GM21619 (cell line): ENCODE measurements around the gene VPS13D.

Experiments
- ATAC-seq: cut with Tn5 transposase; IDR thresholded peaks from one replicate; pipeline ENCODE4 v1.9.1; 2021; ENCODE audit not compliant: unreplicated experiment

VPS13D gene

DNA sequence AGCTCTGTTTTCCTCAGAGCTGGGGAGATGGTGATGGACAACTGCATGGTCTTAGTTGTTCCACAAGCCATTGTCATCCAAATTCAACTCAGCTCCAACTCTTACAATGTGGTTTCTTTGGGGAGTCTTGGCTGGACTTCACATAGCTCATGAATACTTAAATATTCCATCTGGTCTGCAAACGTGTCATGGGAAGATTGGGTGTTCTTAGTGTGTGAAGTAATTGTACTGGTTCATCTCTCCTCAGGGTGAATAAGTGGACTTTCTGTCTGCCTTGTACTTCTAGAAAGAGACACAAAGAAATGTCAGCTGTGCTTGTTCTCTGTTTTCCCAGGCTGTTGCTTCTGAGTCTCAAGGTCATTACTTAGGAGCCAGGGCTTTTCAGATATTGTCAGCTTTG is 106.6 kb downstream of the VPS13D start:
- ATAC-seq = no peak

DNA sequence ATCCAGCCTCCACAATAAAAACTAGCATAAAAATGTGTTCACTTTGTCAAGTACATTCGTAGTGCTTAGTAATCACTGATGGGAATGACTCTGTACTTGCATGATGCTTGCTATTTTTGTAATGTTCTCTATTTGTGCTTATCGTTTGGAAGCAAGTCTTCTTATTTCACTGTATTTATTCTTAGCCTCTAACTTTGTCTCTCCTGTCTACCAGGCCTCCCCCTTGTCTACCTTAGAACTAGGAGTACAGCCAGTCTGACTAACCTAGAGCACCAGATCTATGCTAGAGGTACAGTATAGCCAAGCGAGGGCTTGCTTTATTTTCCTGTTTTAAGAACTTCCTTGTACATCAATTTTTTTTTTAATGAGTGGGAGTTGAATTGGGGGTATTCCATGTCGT is 108.2 kb downstream of the VPS13D start:
- no peak for ATAC-seq

DNA sequence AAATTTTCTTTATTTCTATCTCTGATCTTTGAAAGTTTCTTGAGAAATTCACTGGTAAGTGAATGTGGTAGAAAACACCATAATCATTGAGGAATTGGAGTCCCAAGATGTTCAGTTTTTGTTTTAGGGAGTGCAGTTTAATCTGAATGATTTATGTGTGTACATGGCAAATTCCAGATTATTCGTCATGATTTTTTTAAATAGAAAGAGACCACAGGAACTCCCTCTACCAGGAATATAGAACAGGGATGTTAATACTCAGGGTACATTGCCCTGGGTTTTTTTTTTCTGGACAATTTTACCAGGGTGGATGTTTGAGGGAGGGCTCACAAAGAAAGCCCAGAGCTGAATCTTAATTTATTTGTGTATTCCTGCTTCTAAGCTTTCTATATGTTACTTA is 109.0 kb downstream of the VPS13D start:
- no peak for ATAC-seq

DNA sequence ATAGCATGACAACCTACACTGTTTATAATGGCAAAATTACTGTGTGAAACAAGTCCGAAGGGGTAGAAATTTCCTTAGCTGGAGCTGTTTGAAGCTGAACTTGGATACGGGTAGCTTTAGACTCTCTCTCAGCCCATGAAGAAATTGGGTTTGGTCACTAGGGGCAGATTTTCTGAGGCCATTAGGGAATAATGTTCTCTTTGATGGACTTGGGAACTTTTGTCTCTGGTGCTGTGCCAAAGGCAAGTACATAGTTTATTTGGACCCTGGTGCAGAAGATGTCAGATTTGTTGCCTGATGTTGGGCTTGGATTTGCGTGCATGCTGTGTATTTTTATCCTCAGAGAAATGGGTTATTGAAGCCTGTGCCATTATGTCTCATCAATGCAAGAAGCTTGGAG is 109.6 kb downstream of the VPS13D start:
- no peak for ATAC-seq

DNA sequence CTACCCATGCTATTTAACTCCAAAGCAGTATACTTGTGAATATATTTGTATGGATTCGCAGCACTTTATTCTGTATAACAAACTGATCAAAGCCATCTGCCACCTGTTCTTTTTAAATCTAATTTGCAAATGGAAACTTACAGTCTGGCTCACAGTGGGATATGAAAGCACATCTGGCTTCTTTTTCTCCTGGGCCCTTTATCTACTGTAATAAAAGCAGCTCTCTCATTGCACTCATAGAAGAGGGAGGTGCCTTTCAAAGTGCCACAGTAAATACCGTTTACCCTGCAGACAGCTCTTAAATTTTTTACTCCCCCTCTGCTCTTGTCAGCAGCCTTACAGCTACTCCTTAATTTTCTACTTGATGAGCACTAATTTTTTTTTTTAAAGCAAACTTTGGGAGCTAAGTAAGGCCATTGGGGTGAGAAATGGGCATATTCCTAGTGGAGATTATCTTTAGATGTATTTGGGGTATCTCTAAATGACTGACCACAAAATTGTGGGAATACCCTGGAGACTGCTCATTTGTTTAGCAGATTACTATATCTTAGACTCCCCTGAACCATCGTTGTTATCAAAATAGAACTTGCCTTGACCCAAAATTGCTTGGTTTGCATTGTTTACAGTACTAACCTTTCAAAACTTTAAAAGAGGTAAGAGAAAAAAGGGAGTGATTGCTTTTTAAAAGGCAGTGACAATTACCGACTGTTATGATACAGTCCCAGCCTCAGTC is 110.1 kb downstream of the VPS13D start:
- no peak for ATAC-seq

DNA sequence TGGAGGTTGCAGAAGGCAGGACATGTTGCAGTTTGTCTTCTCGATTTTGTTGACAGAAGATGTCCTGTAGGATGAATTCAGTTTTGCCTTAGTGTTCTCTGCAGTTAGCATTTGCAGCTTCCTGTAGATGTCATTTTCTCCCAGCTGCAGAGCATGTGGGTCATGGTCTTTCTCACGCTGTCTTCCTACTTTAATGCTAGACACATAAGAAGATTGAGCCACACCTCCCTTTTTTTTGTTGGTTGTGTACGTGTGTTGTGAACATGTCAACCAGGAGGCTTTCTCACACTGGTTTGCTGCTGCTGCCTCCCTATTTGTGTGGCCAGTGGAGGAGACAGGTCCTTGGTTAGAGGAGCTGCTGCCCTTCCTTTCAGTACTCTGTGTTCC is 110.7 kb downstream of the VPS13D start:
- ATAC-seq = no peak

DNA sequence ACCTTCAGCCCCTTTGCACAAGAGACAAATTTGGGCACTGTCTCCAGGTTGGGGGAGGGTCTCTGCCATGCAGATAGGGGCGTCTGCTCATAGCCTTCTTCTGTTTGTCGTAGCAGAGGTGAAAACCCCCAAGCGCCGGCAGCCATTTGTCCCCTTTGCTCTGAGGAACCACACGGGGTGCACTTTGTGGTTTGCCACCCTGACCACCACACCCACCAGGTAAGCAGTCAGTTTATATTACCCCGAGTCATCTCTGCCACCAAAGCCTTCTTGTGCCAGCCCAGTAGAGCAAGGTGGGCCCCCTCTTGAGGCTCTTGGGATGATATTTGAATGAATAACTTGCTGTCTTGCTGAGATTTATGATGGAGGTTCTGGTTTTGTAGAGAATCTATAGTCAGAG is 111.8 kb downstream of the VPS13D start:
- no peak for ATAC-seq

DNA sequence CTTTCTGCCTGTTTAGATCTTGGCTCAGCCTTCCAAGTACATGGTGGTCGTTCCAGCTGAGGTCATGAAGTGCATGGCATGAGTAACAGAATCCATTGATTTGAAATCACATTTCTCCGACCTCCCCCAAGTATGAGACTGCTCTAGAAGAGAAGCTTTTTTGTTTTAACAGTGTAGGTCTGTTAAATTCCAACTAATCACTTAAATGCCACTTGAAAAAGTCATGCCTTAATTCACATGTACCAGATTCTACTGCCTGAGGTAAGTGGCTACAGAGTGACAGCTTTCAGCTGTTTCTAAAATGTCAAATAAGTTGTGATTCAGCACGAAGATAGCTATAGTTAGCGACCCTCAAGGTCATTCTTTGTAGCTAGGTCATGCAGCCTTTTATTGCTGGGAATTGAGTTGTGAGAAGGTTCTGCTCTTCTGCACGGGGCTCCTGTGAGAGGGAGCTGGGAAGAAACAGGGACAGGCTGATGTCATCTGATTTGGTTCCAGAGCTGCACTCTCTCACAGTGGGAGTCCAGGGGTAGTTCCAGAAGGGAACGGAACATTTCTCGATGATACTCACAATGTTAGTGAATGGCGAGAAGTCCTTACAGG is 112.7 kb downstream of the VPS13D start:
- ATAC-seq = no peak

DNA sequence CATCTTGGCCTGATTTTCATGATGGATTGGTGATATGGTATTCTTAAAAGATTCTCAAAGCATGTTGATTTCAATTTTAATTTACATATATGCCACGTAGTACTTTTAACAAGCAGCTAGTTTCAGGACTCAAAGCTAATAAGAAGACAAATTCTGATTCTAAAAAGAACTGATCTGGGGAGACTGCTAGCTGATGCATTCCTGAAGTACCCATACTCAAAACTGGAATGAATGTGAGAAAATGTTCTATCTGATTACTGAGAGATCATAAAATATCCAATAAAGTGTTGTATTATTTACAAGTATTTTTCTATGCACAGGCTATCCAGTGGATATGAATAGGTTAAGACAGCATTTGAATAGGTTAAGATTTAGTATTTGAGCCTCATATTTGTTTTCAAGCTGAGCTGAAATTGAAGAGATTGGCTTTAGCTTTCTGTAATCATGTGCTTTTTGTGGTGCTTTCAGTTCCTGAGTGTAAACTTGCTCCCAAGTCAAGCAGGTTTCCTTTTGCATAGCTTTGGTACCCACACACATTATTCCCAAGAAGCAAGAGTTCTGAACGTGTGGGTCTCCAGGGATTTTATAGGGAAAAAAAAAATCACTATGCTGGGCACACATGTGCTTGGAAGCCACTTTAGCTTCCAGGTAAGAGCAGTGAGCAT is 114.1 kb downstream of the VPS13D start:
- ATAC-seq = no peak

DNA sequence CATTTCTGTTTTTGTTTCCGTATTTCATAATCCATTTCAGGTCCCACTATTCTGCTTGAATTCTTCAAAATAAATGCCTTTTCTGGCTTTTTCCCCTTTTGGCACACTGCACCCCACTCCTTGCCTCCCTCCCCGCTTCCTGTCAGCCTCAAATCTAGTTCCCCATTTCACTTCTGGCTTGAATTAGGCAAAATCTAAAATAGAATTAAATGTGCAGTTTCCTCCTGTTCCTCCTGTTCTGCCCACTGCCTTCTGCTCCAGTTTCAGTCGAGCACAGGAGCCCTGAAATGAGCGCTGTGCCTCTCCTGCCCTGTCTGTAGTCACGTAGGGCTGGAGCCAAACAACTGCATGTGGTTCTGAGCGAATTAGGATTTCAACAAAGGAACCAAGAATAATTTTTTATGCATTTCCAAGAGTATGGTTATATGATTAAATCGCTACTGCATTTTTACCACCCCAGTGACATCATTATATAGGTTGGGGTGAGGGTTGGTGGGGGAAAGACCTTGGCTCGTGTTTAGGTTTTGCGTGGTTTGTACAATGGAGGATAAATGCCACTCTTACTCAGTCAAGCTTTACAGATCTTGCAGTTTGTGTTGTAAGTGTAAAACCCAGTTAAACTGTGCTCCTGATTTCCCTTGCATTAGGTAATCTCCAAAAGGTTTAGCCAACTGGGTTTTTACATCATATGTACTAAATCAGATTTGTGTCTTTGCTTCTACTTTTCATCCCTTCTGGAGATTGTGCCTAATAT is 114.9 kb downstream of the VPS13D start:
- no peak for ATAC-seq

DNA sequence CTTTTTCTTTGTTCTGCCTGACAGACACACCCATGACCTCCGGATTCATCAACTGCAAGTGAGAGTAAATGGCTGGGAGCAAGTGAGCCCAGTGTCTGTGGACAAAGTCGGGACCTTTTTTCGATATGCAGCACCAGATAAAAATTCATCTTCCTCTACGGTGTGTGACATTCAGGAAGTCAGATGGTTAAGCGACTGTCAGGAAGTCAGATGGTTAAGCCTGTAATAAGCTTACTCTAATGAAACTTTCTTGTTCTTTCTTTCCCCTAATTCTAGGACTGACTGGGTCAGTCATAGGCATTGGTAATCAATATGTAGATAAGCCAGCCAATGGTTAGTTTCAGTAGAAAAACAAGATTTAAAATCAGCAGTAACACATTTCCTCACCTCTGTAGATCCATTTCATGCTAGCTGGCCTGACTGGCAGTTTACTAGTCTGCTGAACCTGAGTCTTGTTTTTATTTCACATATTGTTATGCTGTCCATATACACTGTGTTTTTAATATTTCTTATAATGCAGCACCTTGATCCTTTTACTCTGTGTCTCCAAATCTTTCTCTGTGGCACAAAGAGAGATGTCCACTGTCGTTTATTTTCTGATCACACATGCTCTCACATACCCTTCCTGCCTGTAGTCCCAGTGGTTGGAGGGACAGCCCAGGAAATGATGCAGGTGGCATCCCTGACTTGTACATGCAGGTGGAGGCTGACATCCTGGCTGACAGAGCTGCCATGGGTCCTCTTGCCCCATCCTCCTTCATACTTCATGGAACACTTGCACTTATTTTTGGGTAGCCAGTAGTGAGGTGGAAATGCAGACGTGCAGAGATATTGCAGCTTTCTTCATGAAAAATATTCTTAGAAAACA is 115.8 kb downstream of the VPS13D start:
- ATAC-seq = no peak

DNA sequence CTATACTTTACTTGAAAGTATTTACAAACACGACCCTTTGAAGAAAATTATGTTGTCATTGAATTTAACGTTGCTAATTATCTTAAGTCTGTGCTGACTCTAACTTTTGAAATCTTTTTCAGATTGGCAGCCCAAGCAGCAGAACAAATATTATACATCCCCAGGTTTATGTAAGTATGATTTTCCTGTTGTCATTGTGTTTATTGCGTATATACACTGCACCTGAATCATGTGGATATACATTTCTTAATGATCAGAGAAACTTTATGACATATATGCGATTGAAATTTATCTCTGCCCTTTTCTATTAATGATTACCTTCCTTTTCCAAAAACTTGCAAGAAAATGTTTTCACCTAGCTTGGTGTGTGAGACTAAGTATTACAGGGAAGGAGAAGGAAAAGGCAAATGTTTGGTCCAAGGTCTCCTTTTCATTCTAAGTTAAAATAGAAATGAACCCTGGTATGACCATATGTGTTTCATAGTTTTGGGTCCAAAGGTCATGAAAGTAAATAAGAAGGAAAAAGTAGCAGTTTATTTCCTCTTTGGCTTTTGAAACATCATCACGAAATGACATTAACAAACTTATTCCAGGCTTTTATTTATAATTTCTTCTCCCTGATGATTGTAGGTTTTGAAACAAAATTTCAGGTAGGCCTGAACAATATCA is 116.8 kb downstream of the VPS13D start:
- ATAC-seq = no peak

DNA sequence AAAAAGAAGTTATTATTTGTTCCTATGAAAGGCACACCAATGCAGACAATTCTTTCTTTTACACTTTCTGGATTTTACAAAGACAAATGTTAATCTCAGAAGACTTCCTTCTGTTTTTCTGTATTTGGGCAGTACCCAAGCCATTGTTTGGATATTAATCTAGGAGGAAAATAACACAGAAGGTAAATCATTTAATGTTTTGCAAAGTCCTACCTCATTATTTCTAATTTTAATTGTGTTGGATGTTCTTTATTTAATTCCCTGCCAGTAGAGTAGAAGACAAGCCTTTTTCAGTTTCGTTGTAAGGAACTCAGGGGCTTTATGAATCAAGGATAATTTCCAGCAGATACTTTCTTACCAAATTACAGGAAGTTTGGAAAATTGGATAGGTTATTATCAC is 118.3 kb downstream of the VPS13D start:
- ATAC-seq = no peak

DNA sequence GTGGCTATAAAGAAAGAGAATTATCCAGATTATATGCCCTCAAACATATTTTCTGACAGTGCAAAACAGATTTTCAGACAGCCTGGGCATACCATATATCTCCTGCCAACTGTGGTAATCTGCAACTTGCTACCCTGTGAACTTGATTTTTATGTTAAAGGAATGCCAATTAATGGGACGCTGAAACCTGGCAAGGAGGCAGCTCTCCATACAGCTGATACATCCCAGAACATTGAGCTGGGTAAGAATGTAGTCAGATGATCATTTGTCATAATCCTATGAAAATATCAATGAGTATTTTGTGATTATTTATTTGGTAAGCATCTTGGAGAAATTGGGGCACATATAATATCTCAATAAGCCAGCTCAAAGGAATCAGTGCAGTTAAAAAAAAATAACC is 124.2 kb downstream of the VPS13D start:
- ATAC-seq = no peak

DNA sequence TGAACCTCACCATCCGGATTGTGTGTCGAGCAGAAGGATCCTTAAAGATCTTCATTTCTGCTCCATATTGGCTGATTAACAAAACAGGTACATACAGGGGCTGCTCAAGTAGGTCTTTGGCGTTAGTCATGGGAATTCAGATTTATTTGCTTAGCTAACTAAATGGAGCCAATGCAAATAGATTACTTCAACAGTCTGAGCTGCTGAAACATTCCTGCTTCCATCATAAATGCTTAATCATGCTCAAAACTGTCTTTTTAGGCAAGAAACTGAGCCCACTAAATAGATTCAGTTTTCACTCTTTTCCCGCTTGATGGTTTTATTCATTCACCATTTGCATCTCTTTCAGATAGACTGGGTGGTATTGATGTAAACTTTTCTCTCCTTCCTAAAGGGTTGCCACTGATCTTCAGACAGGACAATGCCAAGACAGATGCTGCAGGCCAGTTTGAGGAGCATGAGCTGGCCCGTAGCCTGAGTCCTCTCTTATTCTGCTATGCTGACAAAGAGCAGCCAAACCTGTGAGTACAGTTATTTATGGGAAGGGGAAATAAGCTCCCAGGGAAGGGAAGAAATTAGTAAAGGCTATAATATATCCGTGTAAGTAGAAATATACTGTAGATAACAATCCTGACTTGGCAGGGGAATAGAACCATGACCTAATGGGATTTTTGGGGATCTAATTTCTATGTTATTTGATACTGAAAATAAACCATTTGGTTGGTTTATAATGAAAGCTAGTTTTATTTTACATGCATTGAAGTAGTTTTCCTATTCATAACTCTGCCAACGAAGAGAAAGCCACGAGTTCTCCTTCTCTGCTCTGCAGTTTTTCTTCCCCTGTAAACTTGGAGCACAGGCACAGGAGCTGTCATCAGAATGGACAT is 126.4 kb downstream of the VPS13D start:
- ATAC-seq = no peak

DNA sequence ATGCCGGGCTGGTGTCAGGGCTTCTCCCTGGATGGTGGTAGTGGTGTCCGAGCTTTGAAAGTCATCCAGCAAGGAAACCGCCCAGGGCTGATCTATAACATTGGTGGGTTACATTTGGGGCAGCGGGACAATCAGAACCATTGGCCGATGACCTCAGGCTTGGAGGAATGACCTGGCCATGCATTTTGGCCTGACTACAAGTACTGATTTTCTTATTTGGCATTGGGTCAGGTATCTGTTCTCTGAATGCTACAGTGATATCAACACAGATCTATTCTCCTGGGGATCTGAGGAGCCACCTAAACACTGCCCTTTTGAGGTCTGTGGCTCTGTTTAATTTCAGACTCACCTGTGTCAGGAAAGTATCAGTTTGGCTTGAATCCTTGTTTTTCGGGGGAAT is 128.7 kb downstream of the VPS13D start:
- no peak for ATAC-seq

DNA sequence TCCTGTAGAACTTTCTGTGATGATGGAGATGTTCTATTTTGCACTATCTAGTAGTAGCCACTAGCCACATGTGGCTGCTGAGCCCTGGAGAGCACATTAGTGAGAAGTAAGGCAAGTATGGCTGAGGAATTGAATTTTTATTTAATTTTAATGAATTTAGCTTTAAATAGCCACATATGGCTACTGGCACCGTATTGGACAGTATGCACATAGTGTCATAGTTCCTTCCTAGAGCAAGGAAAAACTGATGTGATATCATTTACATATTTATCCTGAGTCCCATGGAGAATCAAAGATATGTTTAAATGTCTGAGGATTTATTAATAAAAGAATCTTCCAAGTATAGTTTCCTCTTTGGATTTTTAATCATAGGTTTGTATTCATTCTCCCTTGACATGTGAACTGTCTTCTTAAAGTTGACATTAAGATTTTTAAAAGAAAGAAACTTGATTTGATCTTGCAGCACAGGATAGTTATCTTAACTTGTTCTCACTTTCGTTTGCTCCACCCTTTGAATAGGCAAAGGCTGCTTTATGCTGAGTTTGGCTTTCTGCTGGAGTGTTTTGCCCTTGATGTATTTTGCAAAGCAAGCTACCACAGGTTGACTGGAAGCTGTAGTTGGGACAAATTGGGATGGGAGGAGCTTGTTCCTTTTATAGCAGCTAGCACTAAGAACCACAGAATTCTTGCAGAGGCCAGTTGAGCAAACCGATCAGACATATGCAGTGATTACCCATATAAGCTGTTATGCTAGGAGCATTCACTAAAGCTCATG is 129.7 kb downstream of the VPS13D start:
- ATAC-seq = no peak

DNA sequence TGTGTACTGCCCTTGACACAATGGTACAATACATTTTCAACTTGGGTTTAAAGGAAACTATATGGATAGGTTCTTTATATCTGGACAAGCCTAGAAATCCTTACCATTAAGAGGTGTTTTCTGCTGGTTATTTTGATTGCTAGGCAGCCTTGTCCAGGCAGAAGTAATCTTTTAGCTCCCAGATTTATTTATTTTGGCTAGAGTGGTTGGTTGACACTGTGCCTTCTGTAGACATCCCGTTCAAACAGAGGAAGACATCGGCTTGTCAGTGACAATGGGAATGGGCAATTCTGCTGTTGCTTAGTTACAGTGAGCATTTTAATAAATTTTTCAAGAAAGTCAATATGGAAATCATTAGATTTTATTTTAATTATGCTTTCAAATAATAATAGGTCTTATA is 138.8 kb downstream of the VPS13D start:
- no peak for ATAC-seq

DNA sequence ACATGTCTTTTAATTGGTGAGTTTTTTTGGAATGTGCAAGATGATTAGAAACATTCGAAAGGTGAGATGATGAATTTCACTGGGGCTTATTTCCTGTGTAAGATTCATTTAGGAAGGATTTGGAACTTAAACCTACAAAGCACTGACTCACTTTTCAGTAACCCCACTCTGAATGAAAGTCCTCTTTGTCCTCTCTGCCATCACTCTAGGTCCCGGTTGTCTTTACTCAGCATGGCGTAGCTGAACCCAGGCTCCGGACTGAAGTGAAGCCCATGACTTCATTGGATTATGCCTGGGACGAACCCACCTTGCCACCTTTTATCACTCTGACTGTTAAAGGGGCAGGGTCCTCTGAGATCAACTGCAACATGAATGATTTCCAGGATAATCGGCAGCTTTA is 139.4 kb downstream of the VPS13D start:
- no peak for ATAC-seq
